Endodermal cell (in vitro differentiated cells): ENCODE results near the gene PAXX. TPM values are rescaled to one million over a fixed set of nuclear protein-coding genes. Genes with fewer than 3 reads are reported as not detected.

Experiments
- DNase-seq: peaks from one replicate; pipeline ENCODE4 v3.0.0-alpha.2; 2017
- H3K27ac ChIP-seq: 2 replicates; pipeline ENCODE4 v1.5.1; 2013; ENCODE audit warnings: mild to moderate bottlenecking, low read depth, low read length, moderate library complexity
- H3K27me3 ChIP-seq: 2 replicates; pipeline ENCODE4 v1.6.1; 2013; ENCODE audit warnings: mild to moderate bottlenecking, low read length, moderate library complexity; ENCODE audit not compliant: insufficient read depth, control insufficient read depth, poor library complexity, severe bottlenecking
- H3K36me3 ChIP-seq: 2 replicates; pipeline ENCODE4 v1.7.0; 2013; ENCODE audit warnings: mild to moderate bottlenecking, low read length, moderate library complexity; ENCODE audit not compliant: control insufficient read depth, insufficient read depth
- H3K4me1 ChIP-seq: one replicate; pipeline ENCODE4 v1.7.0; 2013; ENCODE audit warnings: low read length; ENCODE audit not compliant: control insufficient read depth, insufficient read depth
- H3K4me3 ChIP-seq: 2 replicates; pipeline ENCODE4 v1.5.1; 2013; ENCODE audit warnings: mild to moderate bottlenecking, low read length, moderate library complexity
- H3K9ac ChIP-seq: 2 replicates; pipeline ENCODE4 v1.6.1; 2013; ENCODE audit warnings: mild to moderate bottlenecking, low read length, moderate library complexity; ENCODE audit not compliant: poor library complexity, severe bottlenecking; ENCODE audit errors: extremely low read depth
- H3K9me3 ChIP-seq: 2 replicates; pipeline ENCODE4 v1.6.1; 2013; ENCODE audit warnings: mild to moderate bottlenecking, low read length, moderate library complexity; ENCODE audit not compliant: control insufficient read depth
- H3K27ac Mint-ChIP-seq: 2 replicates; pipeline ENCODE4 v1.8.0; 2020; ENCODE audit warnings: mixed read lengths
- H3K27me3 Mint-ChIP-seq: 2 replicates; pipeline ENCODE4 v1.8.0; 2021; ENCODE audit warnings: mild to moderate bottlenecking, mixed read lengths; ENCODE audit not compliant: insufficient read depth
- H3K36me3 Mint-ChIP-seq: 2 replicates; pipeline ENCODE4 v1.8.0; 2020; ENCODE audit warnings: low read depth, mixed read lengths
- H3K4me1 Mint-ChIP-seq: 2 replicates; pipeline ENCODE4 v1.8.0; 2020; ENCODE audit warnings: mixed read lengths
- H3K4me3 Mint-ChIP-seq: 2 replicates; pipeline ENCODE4 v1.8.0; 2020; ENCODE audit warnings: mild to moderate bottlenecking, moderate library complexity, mixed read lengths
- H3K9me3 Mint-ChIP-seq: 2 replicates; pipeline ENCODE4 v1.8.0; 2020; ENCODE audit warnings: mild to moderate bottlenecking, mixed read lengths
- WGBS, 2 experiments: methylation state at CpG; one replicate each; pipeline versions ENCODE4 v1.1.5 to v1.1.7; 2013; ENCODE audit warnings: missing lambda C conversion rate in 2 of 2, mixed read lengths in 1 of 2; ENCODE audit not compliant: insufficient coverage in 1 of 2, insufficient read length in 1 of 2; 5-methylcytosine and 5-hydroxymethylcytosine counted together
- total RNA-seq, 2 donors: library from RNA; stranded (reverse); fragmentation: NEBNext Ultra II Directional in 1 of 2; extraction: Animal tissue kit (Norgen Biotek cat#: 25700) in 1 of 2; gene quantifications; 2 replicates in 1 of 2; 3 replicates in 1 of 2; pipeline ENCODE4 v1.2.1, GENCODE V29; 2021
- TF ChIP-seq, protein P1 (sequence below): fragments of 200-600 bp; sonication (generic); conservative IDR thresholded peaks from 2 replicates; pipeline ENCODE4 v1.5.0; 2021; ENCODE audit warnings: antibody characterized with exemption, mild to moderate bottlenecking

The PAXX gene
- total RNA-seq, 2 donors from 2014 or later: 58.3 to 66.7 TPM

DNA sequence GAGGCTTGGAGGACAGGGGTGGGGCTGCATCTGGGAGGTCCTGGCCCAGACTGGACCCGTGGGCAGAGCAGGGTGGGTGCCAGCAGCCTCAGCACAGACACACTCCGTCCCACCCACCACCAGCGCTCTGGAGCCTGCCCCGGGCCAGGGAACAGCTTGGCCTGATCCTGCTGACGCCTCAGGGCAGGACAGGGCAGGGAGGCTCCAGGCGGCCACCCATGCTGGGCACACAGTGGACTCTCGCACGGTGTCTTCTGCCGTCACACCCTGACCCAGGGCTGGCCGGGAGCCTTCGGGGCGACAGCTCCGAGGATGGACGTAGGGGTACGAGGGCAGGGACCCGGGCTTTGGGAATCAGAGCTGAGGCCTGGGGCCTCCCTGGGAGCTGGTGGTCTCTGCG lies 23.1 kb upstream of the PAXX start:
- Histone ChIP-seq H3K9me3 (no peaks in the 10 kb centered on the region), H3K27me3 (no peaks in the 10 kb centered on the region), H3K27ac (no peak overlapping the region), H3K4me1 (no peaks in the 10 kb centered on the region), H3K36me3 (no peaks in the 10 kb centered on the region), H3K4me3 (no peak overlapping the region), H3K9ac (no peak overlapping the region)
- Mint-ChIP-seq H3K27ac (no peak overlapping the region), H3K4me1 (peaks cover 8% of the 10 kb centered on the region), H3K9me3 (no peaks in the 10 kb centered on the region), H3K36me3 (no peaks in the 10 kb centered on the region), H3K27me3 (no peaks in the 10 kb centered on the region), H3K4me3 (no peak overlapping the region)
- 85% methylated on average over 13 to 17 of the region's 17 CpGs for WGBS, 2 experiments
- TF ChIP-seq, protein P1, sequence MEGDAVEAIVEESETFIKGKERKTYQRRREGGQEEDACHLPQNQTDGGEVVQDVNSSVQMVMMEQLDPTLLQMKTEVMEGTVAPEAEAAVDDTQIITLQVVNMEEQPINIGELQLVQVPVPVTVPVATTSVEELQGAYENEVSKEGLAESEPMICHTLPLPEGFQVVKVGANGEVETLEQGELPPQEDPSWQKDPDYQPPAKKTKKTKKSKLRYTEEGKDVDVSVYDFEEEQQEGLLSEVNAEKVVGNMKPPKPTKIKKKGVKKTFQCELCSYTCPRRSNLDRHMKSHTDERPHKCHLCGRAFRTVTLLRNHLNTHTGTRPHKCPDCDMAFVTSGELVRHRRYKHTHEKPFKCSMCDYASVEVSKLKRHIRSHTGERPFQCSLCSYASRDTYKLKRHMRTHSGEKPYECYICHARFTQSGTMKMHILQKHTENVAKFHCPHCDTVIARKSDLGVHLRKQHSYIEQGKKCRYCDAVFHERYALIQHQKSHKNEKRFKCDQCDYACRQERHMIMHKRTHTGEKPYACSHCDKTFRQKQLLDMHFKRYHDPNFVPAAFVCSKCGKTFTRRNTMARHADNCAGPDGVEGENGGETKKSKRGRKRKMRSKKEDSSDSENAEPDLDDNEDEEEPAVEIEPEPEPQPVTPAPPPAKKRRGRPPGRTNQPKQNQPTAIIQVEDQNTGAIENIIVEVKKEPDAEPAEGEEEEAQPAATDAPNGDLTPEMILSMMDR: no peak
- no peak for DNase-seq

DNA sequence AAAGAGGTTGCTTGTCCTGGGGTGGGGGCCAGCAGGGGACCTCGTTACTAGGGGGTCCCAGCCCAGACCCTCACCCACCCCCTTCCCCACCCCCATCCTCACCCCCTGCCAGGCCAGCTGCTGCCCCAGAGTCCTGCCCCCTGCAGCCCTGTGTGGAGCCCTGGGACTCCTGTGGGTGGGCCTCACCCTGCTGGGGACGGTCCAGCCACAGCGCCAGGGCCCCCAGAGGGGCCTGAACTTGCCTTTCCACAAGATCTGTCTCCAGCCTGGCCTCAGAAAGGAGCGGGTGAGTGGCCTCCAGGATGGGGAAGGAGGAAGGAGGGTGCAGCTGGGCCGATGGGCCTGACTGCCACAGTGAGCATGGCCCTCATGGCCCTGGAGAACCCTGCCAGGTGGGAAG lies 22.4 kb upstream of the PAXX start:
- H3K4me3 ChIP-seq: no peak overlapping the region
- Mint-ChIP-seq H3K36me3 (no peaks in the 10 kb centered on the region), H3K9me3 (no peaks in the 10 kb centered on the region), H3K4me1 (peaks cover 8% of the 10 kb centered on the region), H3K27me3 (no peaks in the 10 kb centered on the region), H3K27ac (no peak overlapping the region), H3K4me3 (no peak overlapping the region)
- TF ChIP-seq, protein P1: no peak
- H3K27me3 ChIP-seq: no peaks in the 10 kb centered on the region
- no peak for DNase-seq
- WGBS, 2 experiments: 79% methylated on average over 4 of the region's 5 CpGs; no CpG with 5 or more reads in 1 of the 2 experiments
- H3K36me3 ChIP-seq: no peaks in the 10 kb centered on the region
- H3K27ac ChIP-seq: no peak overlapping the region
- H3K4me1 ChIP-seq: no peaks in the 10 kb centered on the region
- H3K9ac ChIP-seq: no peak overlapping the region
- no peaks in the 10 kb centered on the region for H3K9me3 ChIP-seq

DNA sequence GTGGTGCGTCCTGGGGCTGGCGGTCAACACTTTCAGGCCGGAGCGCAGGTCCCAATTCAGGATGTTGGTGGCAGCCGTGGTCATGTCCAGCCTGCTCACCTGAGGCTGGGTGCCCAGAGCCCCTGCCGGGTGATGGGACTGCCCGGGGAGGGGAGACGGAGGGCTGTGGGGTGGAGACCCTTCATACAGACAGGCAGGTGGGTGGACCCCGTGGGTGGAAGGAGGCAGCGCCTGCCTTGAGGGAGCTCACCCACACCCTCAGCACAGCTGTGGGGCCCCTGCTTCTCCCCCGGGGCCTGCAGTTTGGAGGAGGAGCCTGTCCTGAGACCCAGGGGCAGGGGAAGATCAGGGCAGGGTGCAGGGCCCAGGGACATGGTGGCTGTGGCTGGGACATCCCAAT lies 21.9 kb upstream of the PAXX start:
- WGBS, 2 experiments: 90 to 91% methylated on average over 7 to 11 of the region's 11 CpGs
- Histone ChIP-seq H3K4me3 (no peak overlapping the region), H3K27ac (no peak overlapping the region), H3K9ac (no peak overlapping the region), H3K27me3 (no peaks in the 10 kb centered on the region), H3K36me3 (no peaks in the 10 kb centered on the region), H3K9me3 (no peaks in the 10 kb centered on the region), H3K4me1 (no peaks in the 10 kb centered on the region)
- Mint-ChIP-seq H3K9me3 (no peaks in the 10 kb centered on the region), H3K4me1 (peaks cover 8% of the 10 kb centered on the region), H3K27ac (no peak overlapping the region), H3K36me3 (no peaks in the 10 kb centered on the region), H3K4me3 (no peak overlapping the region), H3K27me3 (no peaks in the 10 kb centered on the region)
- no peak for DNase-seq
- TF ChIP-seq, protein P1: no peak
